Suprapubic skin (tissue), 4 donors: Measurements from ENCODE around the gene SOX21. TPM values are rescaled to one million over a fixed set of nuclear protein-coding genes. Genes with fewer than 3 reads are reported as not detected.

Experiments used
- DNase-seq, 2 donors: peaks; one replicate each; pipeline ENCODE4 v3.0.0-alpha.2; 2019; ENCODE audit warnings: low spot score in 2 of 2
- H3K27ac ChIP-seq: fragments of 200-600 bp; sonication (generic); one replicate; pipeline ENCODE4 v1.5.1; 2019
- H3K27me3 ChIP-seq: fragments of 200-600 bp; sonication (generic); one replicate; pipeline ENCODE4 v1.5.1; 2019
- H3K36me3 ChIP-seq: fragments of 200-600 bp; sonication (generic); one replicate; pipeline ENCODE4 v1.5.1; 2019
- H3K4me1 ChIP-seq: fragments of 200-600 bp; sonication (generic); one replicate; pipeline ENCODE4 v1.5.1; 2019
- H3K4me3 ChIP-seq: fragments of 200-600 bp; sonication (generic); one replicate; pipeline ENCODE4 v1.5.1; 2019; ENCODE audit warnings: mild to moderate bottlenecking
- H3K9me3 ChIP-seq: fragments of 200-600 bp; sonication (generic); one replicate; pipeline ENCODE4 v1.5.1; 2019
- CTCF ChIP-seq, 2 donors: fragments of 200-600 bp in 1 of 2; fragments of 450-650 bp in 1 of 2; sonication (generic) in 1 of 2; IDR thresholded peaks; one replicate each; pipeline ENCODE4 v1.5.1; 2016 to 2019; ENCODE audit warnings: antibody characterized with exemption in 2 of 2, mild to moderate bottlenecking in 1 of 2, moderate library complexity in 1 of 2
- EP300 ChIP-seq: sonication (generic); formaldehyde crosslinking; IDR thresholded peaks from one replicate; pipeline ENCODE4 v1.6.1; 2017; ENCODE audit warnings: antibody characterized with exemption
- POLR2A ChIP-seq, 2 donors: fragments of 450-650 bp; IDR thresholded peaks; one replicate each; pipeline ENCODE4 v1.6.1; 2017; ENCODE audit warnings: antibody characterized with exemption in 2 of 2, mild to moderate bottlenecking in 2 of 2, moderate library complexity in 2 of 2
- POLR2AphosphoS5 ChIP-seq, 3 donors: sonication (generic); formaldehyde crosslinking; IDR thresholded peaks; one replicate each; pipeline ENCODE4 v1.6.1; 2017; ENCODE audit warnings: antibody characterized with exemption in 3 of 3
- WGBS: methylation state at CpG from one replicate; pipeline ENCODE4 v1.1.5; 2018; 5-methylcytosine and 5-hydroxymethylcytosine counted together
- total RNA-seq, 4 donors: library from RNA; depleted of rRNA; stranded (reverse); fragments of >200 nt; gene quantifications; one replicate each; pipeline ENCODE4 v1.1.0, GENCODE V29; 2016

The SOX21 gene
- 10 to 100 TPM in 3 of 4 donors, 1 to 10 TPM in 1; 9.8 to 25.1 (median 17.3) TPM for total RNA-seq

GRCh38 chr13:94712287-94712811 lies at the start of gene SOX21:
Gene SOX21, minus strand, starts transcription at chr13:94712545. Its CDS starts 496 bp downstream, at chr13:94712049.
- Histone ChIP-seq H3K9me3 (no peaks in the 10 kb centered on the region), H3K4me1 (peaks cover 38% of the 10 kb centered on the region), H3K27ac (peak within 1 kb of the TSS; percentile 81), H3K36me3 (no peaks in the 10 kb centered on the region), H3K27me3 (peaks cover 80% of the 10 kb centered on the region), H3K4me3 (peak within 1 kb of the TSS; percentile 56)
- no peak for TF ChIP-seq CTCF (IDR thresholded peaks at IDR 0.05)
- no peak for TF ChIP-seq POLR2AphosphoS5 (IDR thresholded peaks at IDR 0.05)
- TF ChIP-seq EP300 = no peak
- no peak for TF ChIP-seq POLR2A (IDR thresholded peaks at IDR 0.05)
- under 1% methylated on average over 31 of the region's 38 CpGs for WGBS
- DNase-seq = peak in 1 of 2 donors; percentile 58

- Histone ChIP-seq H3K9me3 (no peaks in the 10 kb centered on the region), H3K36me3 (no peaks in the 10 kb centered on the region), H3K27ac (no peak overlapping the region), H3K4me1 (no peaks in the 10 kb centered on the region), H3K27me3 (no peaks in the 10 kb centered on the region), H3K4me3 (no peak overlapping the region)
- DNase-seq = no peak
- 47% methylated on average over 2 of the region's 2 CpGs for WGBS
- TF ChIP-seq POLR2A (IDR thresholded peaks at IDR 0.05) = no peak
- TF ChIP-seq CTCF (IDR thresholded peaks at IDR 0.05) = no peak
- no peak for TF ChIP-seq POLR2AphosphoS5 (IDR thresholded peaks at IDR 0.05)
- TF ChIP-seq EP300 = no peak
Measured at GRCh38 chr13:94761407-94761806, 49.1 kb upstream of the SOX21 start.

GRCh38 chr13:94759120-94759728 lies 46.9 kb upstream of the SOX21 start:
- H3K36me3 ChIP-seq = no peaks in the 10 kb centered on the region
- H3K4me1 ChIP-seq = no peaks in the 10 kb centered on the region
- no peaks in the 10 kb centered on the region for H3K27me3 ChIP-seq
- 93% methylated on average over 22 of the region's 22 CpGs for WGBS
- H3K9me3 ChIP-seq = no peaks in the 10 kb centered on the region
- H3K4me3 ChIP-seq = no peak overlapping the region
- no peak for DNase-seq
- H3K27ac ChIP-seq = no peak overlapping the region
- TF ChIP-seq CTCF (IDR thresholded peaks at IDR 0.05) (no peak), POLR2AphosphoS5 (IDR thresholded peaks at IDR 0.05) (no peak), EP300 (no peak), POLR2A (IDR thresholded peaks at IDR 0.05) (no peak)

- Histone ChIP-seq H3K4me1 (no peaks in the 10 kb centered on the region), H3K27ac (no peak overlapping the region), H3K9me3 (no peaks in the 10 kb centered on the region), H3K4me3 (no peak overlapping the region), H3K36me3 (no peaks in the 10 kb centered on the region), H3K27me3 (no peaks in the 10 kb centered on the region)
- WGBS = 67% methylated on average over 5 of the region's 5 CpGs
- TF ChIP-seq POLR2AphosphoS5 (IDR thresholded peaks at IDR 0.05) (no peak), CTCF (IDR thresholded peaks at IDR 0.05) (no peak), POLR2A (IDR thresholded peaks at IDR 0.05) (no peak), EP300 (no peak)
- DNase-seq = no peak
Measured at GRCh38 chr13:94758436-94758960, 46.2 kb upstream of the SOX21 start.

GRCh38 chr13:94753327-94753726 lies 41.0 kb upstream of the SOX21 start:
- Histone ChIP-seq H3K4me3 (no peak overlapping the region), H3K36me3 (no peaks in the 10 kb centered on the region), H3K27me3 (no peaks in the 10 kb centered on the region), H3K9me3 (no peaks in the 10 kb centered on the region), H3K4me1 (no peaks in the 10 kb centered on the region), H3K27ac (no peak overlapping the region)
- TF ChIP-seq CTCF (IDR thresholded peaks at IDR 0.05) = no peak
- TF ChIP-seq EP300 = no peak
- no peak for TF ChIP-seq POLR2AphosphoS5 (IDR thresholded peaks at IDR 0.05)
- TF ChIP-seq POLR2A (IDR thresholded peaks at IDR 0.05) = no peak
- DNase-seq = no peak
- WGBS = 53% methylated on average over 1 of the region's 1 CpG
